ENCODE results near the gene PC.

The PC gene

GRCh38 chr11:66912361-66912760, 45.8 kb downstream of the PC start:
- DNase-seq (ENCODE audit: low read depth), result no peak

- no peak for DNase-seq (ENCODE audit: low read depth)
Observed at GRCh38 chr11:66910669-66911068, 47.5 kb downstream of the PC start.

- DNase-seq (ENCODE audit: low read depth), result no peak
Observed at GRCh38 chr11:66910016-66910415, 48.2 kb downstream of the PC start.

GRCh38 chr11:66909181-66909580, 49.0 kb downstream of the PC start:
- DNase-seq (ENCODE audit: low read depth), result no peak

- DNase-seq (ENCODE audit: low read depth), result no peak
Observed at GRCh38 chr11:66907751-66908630, 50.2 kb downstream of the PC start.

- DNase-seq (ENCODE audit: low read depth), result no peak
Observed at GRCh38 chr11:66906061-66906733, 52.0 kb downstream of the PC start.

- no peak for DNase-seq (ENCODE audit: low read depth)
Observed at GRCh38 chr11:66905631-66906030, 52.6 kb downstream of the PC start.

- DNase-seq (ENCODE audit: low read depth), result no peak
Observed at GRCh38 chr11:66904981-66905521, 53.1 kb downstream of the PC start.

- no peak for DNase-seq (ENCODE audit: low read depth)
Observed at GRCh38 chr11:66904561-66904960, 53.6 kb downstream of the PC start.

- DNase-seq (ENCODE audit: low read depth), result no peak
Observed at GRCh38 chr11:66904055-66904454, 54.1 kb downstream of the PC start.

- no peak for DNase-seq (ENCODE audit: low read depth)
Observed at GRCh38 chr11:66902486-66903177, 55.6 kb downstream of the PC start.

- DNase-seq (ENCODE audit: low read depth), result no peak
Observed at GRCh38 chr11:66901964-66902390, 56.2 kb downstream of the PC start.

GRCh38 chr11:66894141-66894540, 64.0 kb downstream of the PC start:
- DNase-seq (ENCODE audit: low read depth), result no peak

GRCh38 chr11:66892911-66893310, 65.3 kb downstream of the PC start:
- DNase-seq (ENCODE audit: low read depth), result no peak

- DNase-seq (ENCODE audit: low read depth), result peak; percentile 47
Observed at GRCh38 chr11:66891851-66892660, 66.1 kb downstream of the PC start.

- no peak for DNase-seq (ENCODE audit: low read depth)
Observed at GRCh38 chr11:66889960-66890359, 68.2 kb downstream of the PC start.

- no peak for DNase-seq (ENCODE audit: low read depth)
Observed at GRCh38 chr11:66888282-66888681, 69.9 kb downstream of the PC start.

GRCh38 chr11:66887526-66887925, 70.7 kb downstream of the PC start:
- DNase-seq (ENCODE audit: low read depth), result no peak

- DNase-seq (ENCODE audit: low read depth), result no peak
Observed at GRCh38 chr11:66886671-66887221, 71.4 kb downstream of the PC start.

GRCh38 chr11:66885950-66886440, 72.2 kb downstream of the PC start:
- no peak for DNase-seq (ENCODE audit: low read depth)

- DNase-seq (ENCODE audit: low read depth), result no peak
Observed at GRCh38 chr11:66885469-66885868, 72.7 kb downstream of the PC start.
